Stimulated activated CD8-positive, alpha-beta memory T cell treated with anti-CD3 and anti-CD28 coated beads, Interleukin-2, amount 100 ng/mL, for 48 hours (primary cell): ENCODE data around the gene LGSN.
"Not testable (repeated sequence)": the region's sequence is repeated elsewhere in the genome, so short reads cannot be mapped to it uniquely, and the experiment has no call there.

Source experiments
- DNase-seq, 2 donors: peaks; one replicate each; pipeline ENCODE4 v3.0.0-alpha.2; 2020; ENCODE audit warnings: low read depth in 2 of 2

Gene LGSN

GRCh38 chr6:63245420-63245819 is 74.4 kb downstream of the LGSN start:
- no peak for DNase-seq

- no peak for DNase-seq
Measured at GRCh38 chr6:63236398-63236817, 83.4 kb downstream of the LGSN start.

GRCh38 chr6:63230511-63230910 is 89.3 kb downstream of the LGSN start:
- not testable (repeated sequence) for DNase-seq

GRCh38 chr6:63230027-63230426 is 89.8 kb downstream of the LGSN start:
- DNase-seq, result not testable (repeated sequence)

GRCh38 chr6:63227928-63228894 is 91.6 kb downstream of the LGSN start:
- DNase-seq, result not testable (repeated sequence)

GRCh38 chr6:63225987-63226386 is 93.8 kb downstream of the LGSN start:
- DNase-seq, result not testable (repeated sequence)
